Testis (tissue), 3 donors: ENCODE measurements around the gene MIEN1. TPM values are rescaled to one million over a fixed set of nuclear protein-coding genes. Genes with fewer than 3 reads are reported as not detected.

Experiments
- DNase-seq: peaks from one replicate; pipeline ENCODE4 v3.0.0-alpha.2; 2019
- H3K27ac ChIP-seq, 2 donors: fragments of 200-600 bp; sonication (generic); one replicate each; pipeline ENCODE4 v1.5.1; 2019
- H3K27me3 ChIP-seq: fragments of 200-600 bp; sonication (generic); one replicate; pipeline ENCODE4 v1.5.1; 2019
- H3K36me3 ChIP-seq: fragments of 200-600 bp; sonication (generic); one replicate; pipeline ENCODE4 v1.5.1; 2017; ENCODE audit warnings: low read depth; ENCODE audit errors: missing control alignments
- H3K4me1 ChIP-seq: fragments of 200-600 bp; sonication (generic); one replicate; pipeline ENCODE4 v1.5.1; 2019
- H3K4me3 ChIP-seq, 2 donors: fragments of 200-600 bp; sonication (generic); one replicate each; pipeline ENCODE4 v1.5.1; 2017 to 2019
- H3K9me3 ChIP-seq: fragments of 200-600 bp; sonication (generic); one replicate; pipeline ENCODE4 v1.5.1; 2017
- POLR2A ChIP-seq: fragments of 450-650 bp; IDR thresholded peaks from one replicate; pipeline ENCODE4 v1.6.1; 2017; ENCODE audit warnings: antibody characterized with exemption, mild to moderate bottlenecking, moderate library complexity
- WGBS, 2 donors: methylation state at CpG; one replicate each; pipeline ENCODE4 v1.1.5; 2018; 5-methylcytosine and 5-hydroxymethylcytosine counted together
- intact Hi-C: fragments of 100-400 bp; cut with DNase I; formaldehyde crosslinking; loops from one replicate; pipeline ENCODE4 v1.15.1; 2023; ENCODE audit warnings: low total_unique reads
- polyA plus RNA-seq: library from polyadenylated mRNA; stranded (reverse); fragments of 350-450 nt; fragmentation: Illumina TruSeq; extraction: RNeasy Lipid Tissue Mini Kit (QIAGEN cat#74804); gene quantifications from one replicate; pipeline ENCODE4 v1.2.3, GENCODE V29; 2014; ENCODE audit warnings: low read depth, low replicate concordance; ENCODE audit not compliant: insufficient read depth
- total RNA-seq, 2 donors: library from RNA; depleted of rRNA; stranded (reverse); fragments of >200 nt; gene quantifications; one replicate each; pipeline ENCODE4 v1.2.3, GENCODE V29; 2016
- TF ChIP-seq, protein P1 (sequence below), 3 experiments: fragments of 450-650 bp in 2 of 3; fragments of 200-600 bp in 1 of 3; sonication (generic) in 1 of 3; IDR thresholded peaks; one replicate each; pipeline ENCODE4 v1.5.1; 2016 to 2019; ENCODE audit warnings: antibody characterized with exemption in 3 of 3, mild to moderate bottlenecking in 2 of 3, moderate library complexity in 1 of 3

Gene MIEN1
- total and polyA plus RNA-seq, 3 donors from 2014 or later: 47.9 to 89.1 (median 53.1) TPM

DNA sequence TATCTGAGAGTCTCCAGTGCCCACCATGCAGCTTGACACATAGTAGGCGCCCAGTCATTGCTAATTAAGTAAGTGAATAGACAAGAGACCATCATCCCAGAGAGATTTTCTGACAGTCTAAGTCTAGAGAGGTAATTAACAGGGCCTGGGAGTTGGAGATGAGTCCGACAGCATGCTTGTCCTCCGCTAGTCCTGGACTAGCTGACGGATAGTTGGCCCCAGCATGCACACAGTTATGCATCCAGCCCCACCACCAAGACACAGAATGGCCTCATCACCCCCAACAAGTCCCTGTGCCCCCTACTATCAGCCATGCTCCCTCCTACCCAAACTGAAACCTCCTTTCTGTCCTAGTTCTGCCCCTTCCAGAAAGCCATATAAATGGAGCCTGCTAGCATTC lies 17.4 kb upstream of the MIEN1 start:
- intact Hi-C loops: loop anchor here (5.0 kb wide), 1 partner anchor 120 kb away; the partner anchor contains the start of gene PPP1R1B
- H3K36me3 ChIP-seq: no peaks in the 10 kb centered on the region
- no peaks in the 10 kb centered on the region for H3K27me3 ChIP-seq
- 96 to 100% methylated on average over 4 of the region's 4 CpGs for WGBS, 2 donors
- H3K27ac ChIP-seq: no peak overlapping the region
- TF ChIP-seq, protein P1, sequence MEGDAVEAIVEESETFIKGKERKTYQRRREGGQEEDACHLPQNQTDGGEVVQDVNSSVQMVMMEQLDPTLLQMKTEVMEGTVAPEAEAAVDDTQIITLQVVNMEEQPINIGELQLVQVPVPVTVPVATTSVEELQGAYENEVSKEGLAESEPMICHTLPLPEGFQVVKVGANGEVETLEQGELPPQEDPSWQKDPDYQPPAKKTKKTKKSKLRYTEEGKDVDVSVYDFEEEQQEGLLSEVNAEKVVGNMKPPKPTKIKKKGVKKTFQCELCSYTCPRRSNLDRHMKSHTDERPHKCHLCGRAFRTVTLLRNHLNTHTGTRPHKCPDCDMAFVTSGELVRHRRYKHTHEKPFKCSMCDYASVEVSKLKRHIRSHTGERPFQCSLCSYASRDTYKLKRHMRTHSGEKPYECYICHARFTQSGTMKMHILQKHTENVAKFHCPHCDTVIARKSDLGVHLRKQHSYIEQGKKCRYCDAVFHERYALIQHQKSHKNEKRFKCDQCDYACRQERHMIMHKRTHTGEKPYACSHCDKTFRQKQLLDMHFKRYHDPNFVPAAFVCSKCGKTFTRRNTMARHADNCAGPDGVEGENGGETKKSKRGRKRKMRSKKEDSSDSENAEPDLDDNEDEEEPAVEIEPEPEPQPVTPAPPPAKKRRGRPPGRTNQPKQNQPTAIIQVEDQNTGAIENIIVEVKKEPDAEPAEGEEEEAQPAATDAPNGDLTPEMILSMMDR (IDR thresholded peaks at IDR 0.05): no peak
- no peak for TF ChIP-seq POLR2A
- no peaks in the 10 kb centered on the region for H3K9me3 ChIP-seq
- no peak overlapping the region for H3K4me3 ChIP-seq
- H3K4me1 ChIP-seq: peaks cover 22% of the 10 kb centered on the region
- DNase-seq: no peak

DNA sequence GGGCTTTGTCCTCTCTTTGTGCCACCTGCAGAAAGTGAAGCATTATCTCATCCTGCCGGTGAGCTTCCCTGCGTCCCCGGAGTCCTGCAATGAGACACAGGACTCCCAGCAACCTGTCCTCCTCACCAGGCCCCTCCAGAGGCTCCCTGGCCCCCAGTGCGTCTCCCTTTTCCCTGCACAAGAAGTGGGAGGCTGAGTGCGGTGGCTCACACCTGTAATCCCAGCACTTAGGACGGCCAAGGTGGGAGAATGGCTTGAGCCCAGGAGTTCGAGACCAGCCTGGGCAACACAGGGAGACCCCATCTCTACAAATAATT lies 15.8 kb upstream of the MIEN1 start:
- no peak overlapping the region for H3K4me3 ChIP-seq
- no peak for DNase-seq
- H3K36me3 ChIP-seq: no peaks in the 10 kb centered on the region
- no peak for TF ChIP-seq POLR2A
- TF ChIP-seq, protein P1 (IDR thresholded peaks at IDR 0.05): no peak
- no peaks in the 10 kb centered on the region for H3K27me3 ChIP-seq
- peaks cover 11% of the 10 kb centered on the region for H3K4me1 ChIP-seq
- no peak overlapping the region for H3K27ac ChIP-seq
- intact Hi-C loops: loop anchor here (5.0 kb wide), 1 partner anchor 119 kb away; the partner anchor contains the start of gene PPP1R1B
- 93 to 98% methylated on average over 4 to 7 of the region's 7 CpGs for WGBS, 2 donors
- no peaks in the 10 kb centered on the region for H3K9me3 ChIP-seq

DNA sequence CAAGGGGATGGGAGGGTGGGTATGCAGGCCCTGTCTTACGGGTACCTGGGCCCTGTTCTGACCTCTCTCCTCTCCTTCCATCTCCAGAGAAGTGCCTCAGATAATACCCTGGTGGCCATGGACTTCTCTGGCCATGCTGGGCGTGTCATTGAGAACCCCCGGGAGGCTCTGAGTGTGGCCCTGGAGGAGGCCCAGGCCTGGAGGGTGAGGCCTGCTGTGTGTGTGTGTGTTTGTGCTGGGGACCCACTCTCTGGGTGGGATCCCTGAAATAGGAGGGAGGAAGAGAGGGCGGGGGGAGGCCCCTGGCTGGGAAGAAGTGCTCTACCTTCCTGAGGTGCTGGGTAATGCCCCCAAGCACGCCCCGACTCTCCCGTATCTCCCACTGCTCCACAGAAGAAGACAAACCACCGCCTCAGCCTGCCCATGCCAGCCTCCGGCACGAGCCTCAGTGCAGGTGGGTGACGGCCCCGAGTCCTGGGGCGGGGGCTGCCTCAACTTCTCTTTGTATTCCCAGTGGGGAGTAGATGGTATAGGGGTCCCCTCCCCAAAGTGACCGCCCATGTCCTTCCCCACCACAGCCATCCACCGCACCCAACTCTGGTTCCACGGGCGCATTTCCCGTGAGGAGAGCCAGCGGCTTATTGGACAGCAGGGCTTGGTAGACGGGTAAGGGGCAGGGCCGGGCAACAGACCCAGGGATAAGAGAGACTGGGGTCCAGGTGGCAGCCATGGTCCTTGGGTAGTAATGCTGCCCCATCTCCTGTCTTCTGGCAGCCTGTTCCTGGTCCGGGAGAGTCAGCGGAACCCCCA lies 15.2 kb upstream of the MIEN1 start:
- Histone ChIP-seq H3K4me3 (no peak overlapping the region), H3K27ac (no peak overlapping the region), H3K27me3 (no peaks in the 10 kb centered on the region), H3K4me1 (peaks cover 10% of the 10 kb centered on the region), H3K36me3 (no peaks in the 10 kb centered on the region), H3K9me3 (no peaks in the 10 kb centered on the region)
- DNase-seq: no peak
- intact Hi-C loops: loop anchor here (5.0 kb wide), 1 partner anchor 118 kb away; the partner anchor contains the start of gene PPP1R1B
- TF ChIP-seq POLR2A: no peak
- TF ChIP-seq, protein P1 (IDR thresholded peaks at IDR 0.05): no peak
- WGBS, 2 donors: 90 to 94% methylated on average over 10 to 23 of the region's 23 CpGs

DNA sequence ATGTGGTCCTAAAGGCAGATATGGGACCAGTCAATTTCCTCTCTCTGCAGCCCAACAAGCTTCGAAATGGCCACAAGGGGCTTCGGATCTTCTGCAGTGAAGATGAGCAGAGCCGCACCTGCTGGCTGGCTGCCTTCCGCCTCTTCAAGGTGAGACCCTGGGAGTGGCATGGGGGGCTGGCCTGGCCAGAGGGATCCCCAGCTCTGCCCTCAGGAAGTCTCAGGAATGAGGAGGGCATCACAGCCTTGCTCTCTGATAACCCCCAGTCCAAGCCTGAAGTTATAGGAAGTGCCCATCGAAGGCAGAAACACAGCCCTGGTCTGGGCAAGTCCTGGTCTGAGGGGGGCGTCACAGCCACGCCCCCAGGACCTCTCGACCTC lies 14.5 kb upstream of the MIEN1 start:
- H3K4me1 ChIP-seq: peaks cover 9% of the 10 kb centered on the region
- no peak overlapping the region for H3K4me3 ChIP-seq
- no peaks in the 10 kb centered on the region for H3K27me3 ChIP-seq
- H3K27ac ChIP-seq: no peak overlapping the region
- intact Hi-C loops: loop anchor here (5.0 kb wide), 1 partner anchor 118 kb away; the partner anchor contains the start of gene PPP1R1B
- H3K9me3 ChIP-seq: no peaks in the 10 kb centered on the region
- TF ChIP-seq, protein P1 (IDR thresholded peaks at IDR 0.05): no peak
- no peak for TF ChIP-seq POLR2A
- DNase-seq: no peak
- 86 to 91% methylated on average over 4 to 8 of the region's 8 CpGs for WGBS, 2 donors
- no peaks in the 10 kb centered on the region for H3K36me3 ChIP-seq
